Left renal cortex interstitium (tissue), 4 donors: ENCODE measurements around the gene FAM53B. TPM values are rescaled to one million over a fixed set of nuclear protein-coding genes. Genes with fewer than 3 reads are reported as not detected.
"Not testable (repeated sequence)": the region's sequence is repeated elsewhere in the genome, so short reads cannot be mapped to it uniquely, and the experiment has no call there.

ENCODE experiments used
- DNase-seq, 4 donors: peaks; one replicate each; pipeline ENCODE4 v3.0.0-alpha.2; 2013; ENCODE audit warnings: low read depth in 4 of 4, low spot score in 2 of 4, missing footprints in 1 of 4
- polyA plus RNA-seq, 4 donors: library from polyadenylated mRNA; unstranded; fragments of 120-200 nt; gene quantifications; one replicate each; pipeline ENCODE4 v1.2.1, GENCODE V29; 2013; ENCODE audit not compliant: insufficient read length in 4 of 4

Gene FAM53B
- polyA plus RNA-seq, 4 donors, result 23.1 to 33.4 (median 28.0) TPM

DNA sequence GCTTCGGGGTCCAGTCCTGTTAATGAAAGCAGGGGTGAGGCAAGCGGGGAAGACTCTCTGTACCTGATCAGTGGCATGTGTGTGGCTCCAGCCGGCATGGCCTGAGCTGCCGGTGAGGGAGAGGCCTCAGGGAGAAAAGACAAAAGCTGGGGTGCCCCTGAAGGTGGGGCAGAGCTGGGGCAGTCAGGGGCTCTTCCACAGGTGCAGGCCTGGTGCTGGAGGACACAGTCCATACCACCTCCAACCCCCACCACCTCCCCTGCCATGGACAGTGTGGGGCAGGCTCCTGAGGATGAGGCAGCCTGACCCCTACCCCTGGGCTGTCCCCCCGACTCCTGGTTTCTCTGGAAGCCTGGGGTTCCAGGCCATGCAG lies 153.1 kb downstream of the FAM53B start:
- no peak for DNase-seq

- no peak for DNase-seq
Measured at GRCh38 chr10:124590216-124591122, 153.7 kb downstream of the FAM53B start.

GRCh38 chr10:124589491-124590041 lies 154.6 kb downstream of the FAM53B start:
- no peak for DNase-seq

DNA sequence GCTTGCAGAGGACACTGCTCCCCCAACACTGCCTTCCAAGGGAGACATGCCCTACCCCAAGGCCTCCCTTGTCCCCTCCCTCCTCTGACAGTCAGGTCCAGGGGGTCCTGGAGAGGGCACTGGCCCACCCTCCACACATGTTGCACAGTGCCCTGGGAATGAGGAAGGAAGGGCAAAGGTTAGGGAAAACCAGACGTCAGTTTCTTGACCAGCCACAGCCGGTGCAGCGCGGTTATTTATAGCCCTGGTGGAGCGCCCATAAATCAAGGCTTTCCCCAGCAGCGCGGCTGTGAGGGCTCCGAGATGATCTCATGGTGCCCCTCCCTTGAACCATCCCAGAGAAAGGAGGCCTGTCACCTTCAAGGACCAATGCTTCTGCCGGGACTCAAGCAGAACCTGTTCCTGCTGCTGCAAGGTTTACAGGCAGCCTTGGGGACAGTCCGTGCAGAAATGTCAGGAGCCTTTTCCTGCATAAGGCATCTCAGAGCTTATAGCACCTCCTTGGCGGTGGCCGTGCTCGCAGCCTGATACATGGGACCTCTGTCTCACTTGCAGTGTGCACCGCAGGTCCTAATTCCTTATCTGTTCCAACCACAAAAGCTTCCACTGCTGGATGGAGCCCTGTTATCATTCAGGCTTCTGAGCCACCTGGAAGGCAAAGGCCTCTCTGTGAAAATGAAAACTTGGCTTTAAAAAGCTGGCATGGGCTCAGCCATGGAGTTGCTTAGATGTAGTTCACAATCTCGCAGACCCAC lies 155.3 kb downstream of the FAM53B start:
- peak; percentile 55 to 79 (median 73) for DNase-seq

- DNase-seq, result not testable (repeated sequence)
Measured at GRCh38 chr10:124588341-124588735, 155.8 kb downstream of the FAM53B start.

GRCh38 chr10:124587811-124588211 lies 156.4 kb downstream of the FAM53B start:
- no peak for DNase-seq

DNA sequence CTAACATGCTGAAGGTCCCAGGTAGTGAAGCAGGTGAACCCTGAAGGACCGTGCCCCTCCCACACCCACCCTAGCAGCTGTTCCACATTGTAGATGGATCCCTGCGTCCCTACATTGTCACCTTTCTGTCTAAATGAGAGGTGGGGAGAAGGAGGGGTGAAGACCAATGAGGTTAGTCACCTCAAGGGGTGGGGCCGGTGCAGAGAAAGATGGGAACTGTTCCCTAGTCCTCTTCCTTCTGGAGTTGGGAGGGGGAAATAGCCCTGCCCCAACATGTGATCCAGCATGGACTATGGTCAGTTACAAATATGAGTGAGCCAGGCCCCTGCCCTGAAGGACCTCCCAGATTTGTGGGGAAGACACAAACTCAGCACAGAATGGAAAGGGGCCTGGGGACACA lies 158.0 kb downstream of the FAM53B start:
- no peak for DNase-seq

DNA sequence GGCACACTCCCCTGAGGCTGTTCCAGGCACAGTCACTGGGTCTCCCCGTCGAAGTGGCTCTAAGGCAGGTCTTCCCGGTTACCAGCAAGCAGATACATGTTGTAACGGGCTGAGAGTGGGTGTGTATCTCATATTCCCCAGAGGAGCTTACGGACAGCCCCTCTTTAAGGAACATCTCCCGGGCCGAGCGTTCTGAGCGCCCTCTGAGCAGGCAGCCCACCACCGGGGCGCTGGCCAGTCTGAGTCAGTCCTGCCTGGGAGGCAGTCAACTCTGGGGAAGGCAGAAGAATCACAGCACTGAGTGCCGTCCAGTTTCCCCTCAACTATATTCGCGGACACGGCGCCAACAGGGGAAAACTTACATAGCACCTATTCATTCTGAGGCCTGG lies 165.2 kb downstream of the FAM53B start:
- DNase-seq, result no peak

DNA sequence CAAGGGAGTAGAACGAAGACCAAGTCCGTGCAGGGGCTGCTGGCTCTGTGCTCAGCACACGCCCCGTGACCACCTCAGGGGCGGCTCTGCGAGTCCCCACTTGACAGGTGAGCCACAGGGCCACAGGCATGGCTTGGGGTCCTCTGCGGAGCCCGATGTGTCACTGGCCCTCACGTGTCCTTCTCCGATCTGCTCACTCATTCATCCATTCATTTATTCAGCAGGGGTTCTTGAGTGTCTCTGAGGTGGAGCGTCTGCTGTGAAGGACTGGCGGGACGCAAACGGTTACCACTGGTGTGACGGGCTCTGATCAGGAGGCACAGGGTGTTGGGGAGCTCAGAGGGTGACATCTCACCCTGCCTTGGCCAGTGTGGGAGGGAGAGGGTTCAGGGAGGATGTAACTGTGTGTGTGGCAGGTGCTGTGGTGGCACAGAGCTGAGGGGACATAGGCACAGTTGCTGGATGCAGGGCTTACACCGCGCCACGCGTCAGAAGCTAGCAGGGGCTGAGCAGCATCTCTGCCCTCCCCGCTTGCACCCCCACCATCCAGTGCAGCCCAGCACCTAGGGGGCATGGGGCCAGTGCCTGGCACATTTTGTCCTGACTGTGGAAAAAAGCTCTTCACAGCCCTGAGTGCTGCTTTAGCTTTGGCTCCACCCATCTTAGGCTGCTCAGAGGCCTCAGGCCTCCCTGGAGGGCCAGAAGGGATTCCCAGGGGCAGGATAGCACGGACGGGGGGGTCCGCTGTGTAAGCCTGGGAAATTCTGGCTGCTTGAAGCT lies 165.8 kb downstream of the FAM53B start:
- no peak for DNase-seq

DNA sequence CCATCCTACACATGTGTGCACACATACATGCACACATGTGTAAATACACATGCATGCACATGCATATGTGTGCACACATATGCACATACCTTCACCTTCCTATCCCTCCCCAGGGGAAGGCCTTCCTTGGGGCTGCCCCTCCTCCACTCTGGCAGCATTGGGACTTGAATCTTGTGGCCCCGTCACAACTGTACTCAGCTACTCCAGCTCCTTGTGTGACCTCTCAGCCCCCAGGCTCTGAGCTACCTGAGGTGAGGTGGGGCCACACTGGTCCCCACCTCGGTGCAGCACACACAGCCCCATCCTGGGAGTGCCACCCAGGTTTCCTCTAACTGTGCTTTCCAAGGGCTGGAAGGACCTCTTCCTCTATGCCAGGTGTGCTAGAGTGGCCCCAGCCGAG lies 166.5 kb downstream of the FAM53B start:
- no peak for DNase-seq

DNA sequence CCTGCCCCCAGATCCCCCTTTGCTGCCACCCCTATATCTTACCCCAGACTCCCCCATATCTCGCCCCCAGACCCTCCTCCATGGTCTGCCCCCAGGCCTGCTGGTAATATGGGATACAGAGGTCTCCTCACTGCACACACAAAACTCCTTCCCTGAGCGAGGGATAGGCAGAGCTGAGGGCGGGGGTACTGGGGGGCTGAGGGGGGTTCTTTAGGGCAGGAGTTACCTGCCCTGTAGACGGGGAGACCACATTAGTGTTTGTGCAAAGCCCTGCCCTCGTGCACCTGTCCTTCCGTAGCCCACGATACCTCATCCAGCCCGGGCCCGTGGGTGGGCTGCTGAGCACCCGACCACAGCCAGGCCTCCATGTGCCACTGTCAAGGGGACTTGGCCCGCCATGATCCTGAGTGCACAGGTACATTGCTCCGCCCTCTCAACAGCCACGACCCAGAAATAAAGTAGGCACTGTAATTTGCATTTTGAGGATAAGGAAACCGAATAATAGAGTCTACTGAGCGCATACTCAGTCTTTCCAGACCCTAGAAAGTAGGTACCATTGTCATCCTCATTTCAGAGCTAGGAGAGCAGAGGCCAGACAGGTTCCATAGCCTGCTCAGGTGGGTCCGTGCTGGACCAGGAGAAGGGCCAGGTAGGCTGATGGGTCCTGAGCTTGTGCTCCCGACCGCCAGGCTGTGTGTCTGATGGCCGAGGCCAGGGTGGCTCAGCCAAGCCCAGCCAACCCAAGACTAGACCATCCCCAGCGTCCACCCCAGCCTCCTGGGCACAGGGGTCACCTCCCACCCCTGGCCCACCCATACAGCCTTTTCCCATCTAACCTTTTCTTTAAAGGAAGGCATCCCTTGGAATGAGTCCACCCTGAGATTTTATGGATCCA lies 167.4 kb downstream of the FAM53B start:
- DNase-seq, result no peak

GRCh38 chr10:124575107-124576035 lies 168.8 kb downstream of the FAM53B start:
- no peak for DNase-seq

DNA sequence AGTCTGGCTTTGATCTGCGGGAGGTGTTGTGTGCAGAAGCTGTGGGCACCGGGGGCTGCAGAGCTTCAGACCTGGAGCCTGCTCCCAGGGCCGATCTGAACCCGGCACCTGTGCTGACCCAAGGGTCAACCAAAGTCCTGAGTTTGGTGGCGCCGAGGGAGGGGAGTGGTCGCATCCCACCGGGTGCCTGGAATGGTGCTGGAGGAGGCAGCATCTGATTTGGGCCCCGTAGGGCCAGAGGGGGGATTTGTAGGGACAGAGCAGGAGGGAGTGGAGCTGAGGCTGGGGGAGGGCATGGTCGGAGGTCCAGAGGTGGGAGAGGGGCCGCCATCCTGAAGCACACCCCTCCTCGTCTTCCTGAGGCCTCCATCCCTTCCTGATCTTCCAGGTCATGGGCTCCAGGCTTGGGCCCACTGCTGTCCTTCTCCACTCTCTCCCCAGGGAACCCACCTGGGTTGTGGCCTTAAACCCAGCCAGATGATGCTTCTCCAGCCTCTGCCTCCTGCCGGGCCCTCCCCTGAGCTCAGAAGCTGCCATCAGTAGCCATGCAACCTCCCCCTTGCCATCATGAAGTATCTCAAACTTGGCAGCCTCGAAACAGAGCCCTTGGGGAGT lies 169.6 kb downstream of the FAM53B start:
- no peak for DNase-seq

GRCh38 chr10:124573726-124574455 lies 170.3 kb downstream of the FAM53B start:
- DNase-seq, result no peak

GRCh38 chr10:124572751-124573150 lies 171.4 kb downstream of the FAM53B start:
- no peak for DNase-seq

DNA sequence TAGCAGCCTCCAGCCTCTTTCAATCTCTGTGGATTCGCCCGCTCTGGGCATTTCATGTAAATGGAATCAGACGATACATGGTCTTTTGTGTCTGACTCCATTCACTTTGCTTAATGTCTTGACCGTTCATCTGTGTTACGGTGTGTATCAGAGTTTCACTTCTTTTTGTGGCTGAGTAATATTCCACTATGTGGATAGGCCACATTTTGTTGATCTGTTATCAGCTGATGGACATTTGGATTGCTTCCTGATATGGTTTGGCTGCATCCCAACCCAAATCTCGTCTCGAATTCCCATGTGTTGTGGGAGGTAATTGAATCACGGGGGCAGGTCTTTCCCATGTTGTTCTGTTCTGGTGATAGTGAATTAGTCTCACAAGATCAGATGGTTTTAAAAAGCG lies 173.5 kb downstream of the FAM53B start:
- no peak for DNase-seq

- DNase-seq, result no peak
Measured at GRCh38 chr10:124569623-124570470, 174.3 kb downstream of the FAM53B start.
